Ectodermal cell (in vitro differentiated cells): ENCODE data around the gene LRRC8D.
"Not testable (repeated sequence)": the region's sequence is repeated elsewhere in the genome, so short reads cannot be mapped to it uniquely, and the experiment has no call there.

Experiments
- H3K27ac ChIP-seq: 2 replicates; pipeline ENCODE4 v1.7.0; 2013; ENCODE audit warnings: mild to moderate bottlenecking, low read depth, low read length; ENCODE audit not compliant: insufficient read depth, poor library complexity, severe bottlenecking
- H3K27me3 ChIP-seq: 2 replicates; pipeline ENCODE4 v1.7.0; 2013; ENCODE audit warnings: mild to moderate bottlenecking, low read length; ENCODE audit not compliant: insufficient read depth, control insufficient read depth, poor library complexity, severe bottlenecking
- H3K36me3 ChIP-seq: one replicate; pipeline ENCODE4 v1.7.0; 2013; ENCODE audit warnings: low read length; ENCODE audit not compliant: control insufficient read depth, insufficient read depth
- H3K4me1 ChIP-seq: one replicate; pipeline ENCODE4 v1.7.0; 2013; ENCODE audit warnings: low read length; ENCODE audit not compliant: control insufficient read depth, insufficient read depth
- H3K4me3 ChIP-seq: 2 replicates; pipeline ENCODE4 v1.7.0; 2013; ENCODE audit warnings: low read depth, low read length, control low read depth; ENCODE audit not compliant: insufficient read depth
- H3K9me3 ChIP-seq: 2 replicates; pipeline ENCODE4 v1.7.0; 2013; ENCODE audit warnings: mild to moderate bottlenecking, low read length, moderate library complexity; ENCODE audit not compliant: control insufficient read depth
- WGBS, 2 experiments: methylation state at CpG; one replicate each; pipeline ENCODE4 v1.1.7; 2013; ENCODE audit warnings: missing lambda C conversion rate in 2 of 2; 5-methylcytosine and 5-hydroxymethylcytosine counted together

LRRC8D gene

DNA sequence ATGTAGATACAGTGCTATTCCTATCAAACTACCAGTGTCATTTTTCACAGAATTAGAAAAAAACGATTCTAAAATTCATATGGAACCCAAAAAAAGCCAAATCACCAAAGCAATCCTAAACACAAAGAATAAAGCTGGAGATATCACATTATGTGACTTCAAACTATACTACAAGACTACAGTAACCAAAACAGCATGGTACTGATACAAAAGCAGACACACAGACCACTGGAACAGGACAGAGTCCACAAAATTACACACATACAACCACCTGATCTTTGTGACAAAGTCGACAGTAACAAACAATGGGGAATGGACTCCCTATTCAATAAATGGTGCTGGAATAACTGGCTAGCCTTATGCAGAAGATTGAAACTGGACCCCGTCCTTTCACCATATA lies 102.7 kb downstream of the LRRC8D start:
- H3K4me1 ChIP-seq: no peaks in the 10 kb centered on the region
- no peak overlapping the region for H3K27ac ChIP-seq
- H3K27me3 ChIP-seq: no peaks in the 10 kb centered on the region
- peaks cover 5% of the 10 kb centered on the region for H3K9me3 ChIP-seq
- H3K36me3 ChIP-seq: peaks cover 9% of the 10 kb centered on the region
- WGBS, 2 experiments: 92 to 97% methylated on average over 3 of the region's 3 CpGs
- no peak overlapping the region for H3K4me3 ChIP-seq

DNA sequence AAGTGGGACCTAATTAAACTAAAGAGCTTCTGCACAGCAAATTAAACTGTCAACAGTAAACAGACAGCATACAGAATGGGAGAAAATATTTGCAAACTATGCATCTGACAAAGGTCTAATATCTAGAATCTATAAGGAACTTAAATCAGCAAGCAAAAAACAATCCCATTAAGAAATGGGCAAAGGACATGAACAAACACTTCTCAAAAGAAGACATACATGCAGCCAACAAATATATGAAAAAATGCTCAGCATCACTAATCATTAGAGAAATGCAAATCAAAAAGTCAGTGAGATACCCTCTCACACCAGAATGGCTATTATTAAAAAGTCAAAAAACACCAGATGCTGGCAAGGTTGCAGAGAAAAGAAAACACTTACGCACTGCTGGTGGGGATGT lies 103.2 kb downstream of the LRRC8D start:
- not testable (repeated sequence) for H3K27ac ChIP-seq, H3K4me1 ChIP-seq, H3K4me3 ChIP-seq, H3K9me3 ChIP-seq, H3K27me3 ChIP-seq, H3K36me3 ChIP-seq
- WGBS, 2 experiments: 100% methylated on average over 1 of the region's 1 CpG

DNA sequence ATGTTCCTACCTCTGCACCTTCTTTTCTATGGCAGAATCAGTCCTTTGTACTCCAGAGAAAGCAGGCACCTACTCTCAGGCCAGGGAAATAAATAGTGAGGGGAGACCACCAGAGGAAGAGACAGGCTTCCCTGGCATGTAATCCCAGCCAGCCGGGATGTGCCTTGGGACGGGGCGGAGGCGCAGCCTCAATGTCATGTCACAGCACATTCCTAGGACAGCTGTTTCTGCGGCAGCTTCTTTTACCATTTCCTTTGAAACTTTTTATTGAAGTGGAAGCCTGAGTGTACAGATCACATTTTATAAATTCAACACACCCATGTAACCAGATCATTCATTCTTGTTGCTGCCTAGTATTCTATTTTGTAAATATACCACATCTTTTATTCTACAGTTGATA lies 106.2 kb downstream of the LRRC8D start:
- no peak overlapping the region for H3K4me3 ChIP-seq
- no peak overlapping the region for H3K27ac ChIP-seq
- no peaks in the 10 kb centered on the region for H3K4me1 ChIP-seq
- H3K27me3 ChIP-seq: no peaks in the 10 kb centered on the region
- H3K36me3 ChIP-seq: peaks cover 9% of the 10 kb centered on the region
- peaks cover 5% of the 10 kb centered on the region for H3K9me3 ChIP-seq
- WGBS, 2 experiments: 95 to 96% methylated on average over 5 of the region's 5 CpGs

DNA sequence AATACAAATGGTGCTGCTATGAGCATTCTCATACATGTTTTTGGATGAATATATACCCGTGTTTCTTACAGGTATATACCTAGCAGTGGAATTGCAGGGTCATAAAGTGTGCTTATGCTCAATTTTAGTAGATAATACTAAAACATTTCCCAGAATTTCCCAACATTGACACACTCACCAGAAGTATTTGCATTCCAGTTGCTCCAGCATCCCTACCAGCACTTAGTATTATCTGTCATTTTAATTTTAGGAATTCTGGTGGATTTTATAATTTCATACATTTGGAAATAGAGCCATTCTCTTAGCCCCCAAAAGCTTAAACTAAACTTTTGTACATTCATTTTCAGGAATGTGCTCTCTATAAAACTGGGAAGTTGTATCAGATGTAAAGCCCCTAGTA lies 106.6 kb downstream of the LRRC8D start:
- no peak overlapping the region for H3K27ac ChIP-seq
- WGBS, 2 experiments: 100% methylated on average over 1 of the region's 1 CpG; no CpG with 5 or more reads in 1 of the 2 experiments

DNA sequence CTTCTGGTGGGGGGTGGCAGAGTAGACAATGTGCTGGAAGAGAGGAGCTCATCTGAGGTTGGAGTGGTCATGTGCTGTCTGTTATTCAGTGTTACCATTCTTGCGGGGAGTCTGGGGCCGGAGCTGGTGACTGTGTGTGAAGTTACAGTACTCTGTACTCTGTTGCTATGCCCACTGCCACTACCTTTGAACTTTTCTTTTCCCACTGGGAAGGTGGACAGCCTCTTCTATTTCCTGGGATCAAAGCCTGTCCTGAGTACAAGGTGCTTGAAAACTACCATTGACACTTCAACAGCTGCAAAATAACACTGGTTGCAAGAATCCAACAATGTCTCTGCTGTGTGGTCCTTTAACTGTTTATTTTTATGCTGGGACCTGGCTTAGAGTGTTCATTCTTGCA lies 107.7 kb downstream of the LRRC8D start:
- Histone ChIP-seq H3K4me3 (no peak overlapping the region), H3K4me1 (no peaks in the 10 kb centered on the region), H3K27me3 (no peaks in the 10 kb centered on the region), H3K9me3 (peaks cover 1% of the 10 kb centered on the region), H3K27ac (no peak overlapping the region), H3K36me3 (peaks cover 9% of the 10 kb centered on the region)
- WGBS, 2 experiments: 95 to 96% methylated on average over 2 of the region's 2 CpGs

More for the DNA sequence above, 106.6 kb downstream of the LRRC8D start:
- H3K4me1 ChIP-seq: no peaks in the 10 kb centered on the region
- H3K9me3 ChIP-seq: peaks cover 5% of the 10 kb centered on the region
- H3K36me3 ChIP-seq: peaks cover 9% of the 10 kb centered on the region
- no peaks in the 10 kb centered on the region for H3K27me3 ChIP-seq
- no peak overlapping the region for H3K4me3 ChIP-seq

DNA sequence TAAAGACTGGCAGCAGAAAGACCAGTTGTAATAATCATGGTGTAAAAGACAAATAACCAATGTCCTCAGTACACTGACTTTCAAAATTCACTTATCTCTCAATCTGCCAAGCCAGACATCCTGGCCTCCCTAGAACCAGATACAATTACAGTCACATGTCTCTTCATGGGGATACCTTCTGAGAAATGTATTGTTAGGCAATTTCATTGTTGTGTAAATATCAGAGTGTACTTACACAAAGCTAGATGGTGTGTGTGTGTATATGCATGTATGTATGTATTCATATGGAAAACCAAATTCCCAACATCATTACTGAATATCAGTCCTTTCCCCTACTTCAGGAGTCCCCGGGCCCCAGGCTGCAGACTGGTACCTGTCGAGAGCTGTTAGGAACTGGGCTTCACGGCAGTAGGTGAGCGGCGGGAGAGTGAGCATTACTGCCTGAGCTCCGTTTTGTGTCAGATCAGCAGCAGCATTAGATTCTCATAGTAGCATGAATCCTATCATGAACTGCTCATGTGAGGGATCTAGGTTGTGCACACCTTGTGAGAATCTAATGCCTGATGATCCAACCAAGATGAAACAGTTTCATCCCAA lies 108.7 kb downstream of the LRRC8D start:
- Histone ChIP-seq H3K36me3 (peaks cover 11% of the 10 kb centered on the region), H3K27ac (no peak overlapping the region), H3K9me3 (no peaks in the 10 kb centered on the region), H3K27me3 (no peaks in the 10 kb centered on the region), H3K4me1 (no peaks in the 10 kb centered on the region), H3K4me3 (no peak overlapping the region)
- WGBS, 2 experiments: 59 to 66% methylated on average over 6 of the region's 6 CpGs

DNA sequence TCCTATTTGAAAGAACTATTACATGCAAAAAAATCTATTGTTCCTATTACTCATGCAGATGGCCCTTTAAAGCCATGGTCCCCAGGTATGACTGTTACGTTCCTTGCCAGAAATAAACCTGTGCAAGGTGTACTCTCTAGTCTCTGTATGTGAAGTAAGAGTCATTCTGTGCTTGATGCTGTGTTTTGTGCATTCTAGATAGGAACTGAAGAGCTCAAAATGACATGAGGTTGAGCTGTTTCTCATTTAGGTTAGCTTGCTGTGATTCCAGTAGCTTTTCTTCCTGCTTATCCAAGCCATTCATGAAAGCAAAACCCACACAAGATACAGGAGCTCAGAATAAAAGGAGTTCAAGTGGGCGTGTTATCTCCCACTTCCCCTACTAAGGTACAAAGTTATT lies 109.7 kb downstream of the LRRC8D start:
- Histone ChIP-seq H3K27me3 (no peaks in the 10 kb centered on the region), H3K4me3 (no peak overlapping the region), H3K9me3 (no peaks in the 10 kb centered on the region), H3K4me1 (no peaks in the 10 kb centered on the region), H3K27ac (no peak overlapping the region), H3K36me3 (peaks cover 15% of the 10 kb centered on the region)
- whole genome bisulfite sequencing, 2 experiments: 92 to 100% methylated on average over 1 to 2 of the region's 2 CpGs

DNA sequence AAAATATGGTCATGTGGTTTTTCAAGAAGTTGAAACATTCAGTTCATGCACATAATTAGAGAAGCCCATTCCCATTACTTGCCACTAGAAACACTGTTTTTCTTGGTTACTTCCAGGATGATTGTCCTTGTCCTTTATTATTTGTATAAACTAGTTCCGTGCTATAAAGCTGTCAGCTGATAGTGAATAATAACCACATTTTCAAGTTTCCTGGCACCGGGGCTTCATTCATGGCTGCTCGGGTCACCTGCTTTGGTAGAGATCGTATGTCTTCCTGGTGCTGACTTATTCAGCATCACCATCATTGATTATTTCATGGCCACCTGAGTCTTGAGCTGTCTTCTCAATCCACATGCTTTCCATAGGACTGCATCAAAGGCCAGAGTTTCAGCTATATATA lies 111.1 kb downstream of the LRRC8D start:
- H3K4me3 ChIP-seq: no peak overlapping the region
- H3K27ac ChIP-seq: no peak overlapping the region
- H3K36me3 ChIP-seq: peaks cover 15% of the 10 kb centered on the region
- no peaks in the 10 kb centered on the region for H3K27me3 ChIP-seq
- 94 to 98% methylated on average over 4 of the region's 4 CpGs for WGBS, 2 experiments
- H3K9me3 ChIP-seq: no peaks in the 10 kb centered on the region
- H3K4me1 ChIP-seq: no peaks in the 10 kb centered on the region

DNA sequence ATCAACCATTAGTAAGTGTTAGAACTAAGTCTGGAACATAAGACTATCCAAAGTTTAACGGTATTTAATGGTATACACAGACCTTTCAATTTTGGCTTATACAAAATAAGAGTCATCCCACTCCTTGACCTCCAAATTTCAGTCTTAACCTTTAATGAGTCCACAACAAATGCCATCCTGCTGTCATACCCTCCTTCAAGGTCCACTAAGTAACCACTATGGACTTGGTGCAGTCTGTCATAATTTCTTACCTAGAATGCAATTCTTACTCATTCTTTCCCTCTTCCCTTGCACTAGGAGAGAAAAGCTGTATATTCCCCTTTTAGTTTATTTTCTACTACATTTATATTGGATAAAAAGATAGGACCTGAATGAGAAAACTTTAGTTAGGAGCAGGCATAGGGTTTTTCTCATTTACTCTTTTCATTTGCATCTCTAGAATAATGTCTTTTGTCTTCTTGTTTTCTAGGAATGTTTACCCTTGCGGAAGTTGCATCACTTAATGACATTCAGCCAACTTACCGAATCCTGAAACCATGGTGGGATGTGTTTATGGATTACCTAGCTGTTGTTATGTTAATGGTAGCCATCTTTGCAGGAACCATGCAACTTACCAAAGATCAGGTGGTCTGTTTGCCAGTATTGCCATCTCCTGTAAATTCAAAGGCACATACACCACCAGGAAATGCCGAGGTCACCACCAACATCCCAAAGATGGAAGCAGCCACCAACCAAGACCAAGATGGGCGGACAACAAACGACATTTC lies 111.9 kb downstream of the LRRC8D start:
- Histone ChIP-seq H3K4me3 (no peak overlapping the region), H3K27ac (no peak overlapping the region), H3K36me3 (peaks cover 15% of the 10 kb centered on the region), H3K9me3 (no peaks in the 10 kb centered on the region), H3K4me1 (no peaks in the 10 kb centered on the region), H3K27me3 (no peaks in the 10 kb centered on the region)
- WGBS, 2 experiments: 92 to 96% methylated on average over 6 of the region's 6 CpGs

DNA sequence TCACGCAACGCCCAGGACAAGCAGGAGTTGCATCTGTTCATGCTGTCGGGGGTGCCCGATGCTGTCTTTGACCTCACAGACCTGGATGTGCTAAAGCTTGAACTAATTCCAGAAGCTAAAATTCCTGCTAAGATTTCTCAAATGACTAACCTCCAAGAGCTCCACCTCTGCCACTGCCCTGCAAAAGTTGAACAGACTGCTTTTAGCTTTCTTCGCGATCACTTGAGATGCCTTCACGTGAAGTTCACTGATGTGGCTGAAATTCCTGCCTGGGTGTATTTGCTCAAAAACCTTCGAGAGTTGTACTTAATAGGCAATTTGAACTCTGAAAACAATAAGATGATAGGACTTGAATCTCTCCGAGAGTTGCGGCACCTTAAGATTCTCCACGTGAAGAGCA lies 113.6 kb downstream of the LRRC8D start:
- Histone ChIP-seq H3K9me3 (no peaks in the 10 kb centered on the region), H3K27ac (no peak overlapping the region), H3K27me3 (no peaks in the 10 kb centered on the region), H3K4me1 (peaks cover 14% of the 10 kb centered on the region), H3K4me3 (no peak overlapping the region), H3K36me3 (peaks cover 15% of the 10 kb centered on the region)
- WGBS, 2 experiments: 96% methylated on average over 11 of the region's 11 CpGs
